Neural cell (in vitro differentiated cells): ENCODE results near the gene TMEM135.

Source experiments
- CTCF ChIP-seq: fragments of 450-650 bp; IDR thresholded peaks from 2 replicates; pipeline ENCODE4 v1.5.1; 2014; ENCODE audit warnings: antibody characterized with exemption, mild to moderate bottlenecking, moderate library complexity; ENCODE audit not compliant: poor library complexity, severe bottlenecking
- EP300 ChIP-seq: fragments of 450-650 bp; conservative IDR thresholded peaks from 2 replicates; pipeline ENCODE4 v1.6.1; 2014; ENCODE audit warnings: antibody characterized with exemption, mild to moderate bottlenecking, moderate library complexity; ENCODE audit not compliant: poor library complexity, severe bottlenecking
- EZH2 ChIP-seq: fragments of 200-600, 300-800 bp; shearing (Covaris generic), sonication (generic); IDR thresholded peaks from 2 replicates; pipeline ENCODE4 v1.6.1; 2014; ENCODE audit warnings: antibody characterized with exemption, low read length, borderline replicate concordance, mild to moderate bottlenecking; ENCODE audit not compliant: insufficient read depth, poor library complexity, severe bottlenecking
- POLR2AphosphoS5 ChIP-seq: IDR thresholded peaks from 2 replicates; pipeline ENCODE4 v1.6.1; 2012
- RAD21 ChIP-seq: fragments of 450-650 bp; conservative IDR thresholded peaks from 2 replicates; pipeline ENCODE4 v1.6.1; 2014; ENCODE audit warnings: antibody characterized with exemption, mild to moderate bottlenecking, moderate library complexity
- REST ChIP-seq: IDR thresholded peaks from 2 replicates; pipeline ENCODE4 v1.6.1; 2012; ENCODE audit warnings: borderline replicate concordance
- SMC3 ChIP-seq: fragments of 450-650 bp; conservative IDR thresholded peaks from 2 replicates; pipeline ENCODE4 v1.6.1; 2014; ENCODE audit warnings: antibody characterized with exemption, mild to moderate bottlenecking, moderate library complexity; ENCODE audit not compliant: poor library complexity
- TAF1 ChIP-seq: IDR thresholded peaks from 2 replicates; pipeline ENCODE4 v1.6.1; 2012; ENCODE audit warnings: low read depth

- TF ChIP-seq CTCF (no peak), POLR2AphosphoS5 (no peak), SMC3 (no peak), EZH2 (no peak), REST (no peak), RAD21 (no peak), EP300 (no peak), TAF1 (no peak)
Measured at GRCh38 chr11:87306262-87306851, 268.6 kb downstream of the TMEM135 start.
